K562 (cell line): Measurements from ENCODE around the gene CCDC159. TPM values are rescaled to one million over a fixed set of nuclear protein-coding genes. Genes with fewer than 3 reads are reported as not detected.

ENCODE experiments used
- ATF1 ChIP-seq, 2 experiments: fragments of 450-650 bp in 1 of 2; IDR thresholded peaks; 2 replicates each; pipeline ENCODE4 v1.6.1; 2016; ENCODE audit warnings: missing compliant biosample characterization in 1 of 2, missing genetic modification characterization in 1 of 2
- CEBPB ChIP-seq: fragments of 450-650 bp; IDR thresholded peaks from 2 replicates; pipeline ENCODE4 v1.6.1; 2016; ENCODE audit warnings: missing genetic modification characterization, missing compliant biosample characterization
- CEBPG ChIP-seq, 3 experiments: fragments of 200-800 bp in 1 of 3; sonication (Bioruptor generic) in 1 of 3; sonication (generic) in 1 of 3; formaldehyde crosslinking in 1 of 3; IDR thresholded peaks in 2 of 3; conservative IDR thresholded peaks in 1 of 3; 2 replicates each; pipeline versions ENCODE4 v1.6.1 to v1.8.0; 2016 to 2022; ENCODE audit warnings: missing compliant biosample characterization in 2 of 3, missing genetic modification characterization in 2 of 3, mild to moderate bottlenecking in 1 of 3, missing genetic modification reagents in 1 of 3
- CHD4 ChIP-seq: fragments of 200-600 bp; sonication (generic); IDR thresholded peaks from 3 replicates; pipeline ENCODE4 v1.6.1; 2012; ENCODE audit warnings: low read depth, mild to moderate bottlenecking, mixed read lengths, low read length, inconsistent platforms; ENCODE audit not compliant: insufficient read depth, insufficient replicate concordance, poor library complexity, severe bottlenecking
- EP300 ChIP-seq: IDR thresholded peaks from 2 replicates; pipeline ENCODE4 v1.6.1; 2012; ENCODE audit warnings: low read length, improper control_type of control experiment
- FOSL1 ChIP-seq: fragments of 200-800 bp; sonication (Bioruptor generic); conservative IDR thresholded peaks from 2 replicates; pipeline ENCODE4 v1.6.1; 2016; ENCODE audit warnings: missing genetic modification characterization, missing compliant biosample characterization
- FOXM1 ChIP-seq, 2 experiments: fragments of 450-650 bp in 1 of 2; sonication (generic) in 1 of 2; formaldehyde crosslinking in 1 of 2; IDR thresholded peaks; 2 replicates each; pipeline versions ENCODE4 v1.6.1 to v1.9.0; 2017 to 2022; ENCODE audit warnings: low read depth in 2 of 2, mild to moderate bottlenecking in 2 of 2, missing genetic modification reagents in 1 of 2, moderate library complexity in 1 of 2
- KLF10 ChIP-seq: fragments of 250-450 bp; sonication (Bioruptor Pico); IDR thresholded peaks from 2 replicates; pipeline ENCODE4 v1.6.1; 2021; ENCODE audit warnings: matching md5 sums
- KLF13 ChIP-seq: fragments of 450-650 bp; IDR thresholded peaks from 2 replicates; pipeline ENCODE4 v1.6.1; 2016; ENCODE audit warnings: missing genetic modification characterization, low read depth, mild to moderate bottlenecking, missing compliant biosample characterization, moderate library complexity, borderline replicate concordance
- L3MBTL2 ChIP-seq: fragments of 450-650 bp; IDR thresholded peaks from 2 replicates; pipeline ENCODE4 v1.6.1; 2016; ENCODE audit warnings: mild to moderate bottlenecking, moderate library complexity
- MXD1 ChIP-seq: fragments of 250-450 bp; sonication (Bioruptor Pico); IDR thresholded peaks from 2 replicates; pipeline ENCODE4 v1.8.0; 2021; ENCODE audit warnings: borderline replicate concordance, mild to moderate bottlenecking, moderate library complexity; ENCODE audit not compliant: poor library complexity, severe bottlenecking
- NFE2 ChIP-seq: IDR thresholded peaks from 2 replicates; pipeline ENCODE4 v1.6.1; 2014; ENCODE audit warnings: antibody characterized with exemption, low read depth
- NR2C1 ChIP-seq, 2 experiments: fragments of 450-650 bp; IDR thresholded peaks; 2 replicates each; pipeline ENCODE4 v1.6.1; 2017; ENCODE audit warnings: mild to moderate bottlenecking in 2 of 2, antibody characterized with exemption in 1 of 2, inconsistent platforms in 1 of 2, missing compliant biosample characterization in 1 of 2, missing genetic modification characterization in 1 of 2
- PRDM10 ChIP-seq: fragments of 450-650 bp; IDR thresholded peaks from 2 replicates; pipeline ENCODE4 v1.6.1; 2018; ENCODE audit not compliant: partially characterized antibody
- RAD51 ChIP-seq: fragments of 450-650 bp; IDR thresholded peaks from 2 replicates; pipeline ENCODE4 v1.7.1; 2016; ENCODE audit warnings: low read depth, mild to moderate bottlenecking, borderline replicate concordance
- RCOR1 ChIP-seq, 2 experiments: IDR thresholded peaks; 2 replicates each; pipeline ENCODE4 v1.6.1; 2012; ENCODE audit warnings: low read depth in 2 of 2, low read length in 2 of 2, borderline replicate concordance in 1 of 2, improper control_type of control experiment in 1 of 2
- SMARCE1 ChIP-seq: fragments of 450-650 bp; IDR thresholded peaks from 2 replicates; pipeline ENCODE4 v1.7.1; 2016; ENCODE audit warnings: mild to moderate bottlenecking
- ZBTB26 ChIP-seq: fragments of 450-650 bp; formaldehyde crosslinking; IDR thresholded peaks from 2 replicates; pipeline ENCODE4 v1.4.0; 2022; ENCODE audit warnings: missing genetic modification characterization
- ZNF589 ChIP-seq: fragments of 200-800 bp; sonication (Bioruptor generic); IDR thresholded peaks from 2 replicates; pipeline ENCODE4 v1.6.1; 2016; ENCODE audit warnings: low read depth, missing genetic modification characterization, missing compliant biosample characterization
- ZSCAN29 ChIP-seq: fragments of 450-650 bp; IDR thresholded peaks from 2 replicates; pipeline ENCODE4 v1.6.1; 2017
- polyA plus RNA-seq, 8 experiments: library from polyadenylated mRNA; depleted of rRNA in 4 of 8; stranded (reverse) in 5 of 8; unstranded in 3 of 8; fragments of >200 nt; fragmentation: Nextera tagmentation in 2 of 8; fragmentation: Illumina TruSeq in 1 of 8; extraction: Ambion mirVana in 2 of 8; extraction: Trizol in 1 of 8; gene quantifications; 2 replicates each; pipeline versions ENCODE4 v1.2.1 to v1.2.3, GENCODE V29; 2011 to 2014; ENCODE audit warnings: inconsistent platforms in 1 of 8, missing spikeins in 1 of 8
- total RNA-seq, 7 experiments: library from RNA; depleted of rRNA in 6 of 7; stranded (reverse); fragments of >200 nt in 6 of 7; fragmentation: Illumina TruSeq in 2 of 7; extraction: Trizol in 2 of 7; gene quantifications; 2 replicates each; pipeline versions ENCODE4 v1.2.1 to v1.2.3, GENCODE V29; 2011 to 2021; ENCODE audit warnings: low replicate concordance in 1 of 7

The CCDC159 gene
- total and polyA plus RNA-seq, 9 of the 15 experiments (the other 6 are each of a cell fraction or from before 2014, with no cell fraction given) = 0.68 to 10.1 (median 4.7) TPM

GRCh38 chr19:11324079-11324661 lies 22.1 kb upstream of the CCDC159 start (continued):
- TF ChIP-seq MXD1 = no peak
- 0 out of 2 replicates have a peak, but pooled peaks have one; percentile 19 for TF ChIP-seq FOSL1
- TF ChIP-seq EP300 = peak; percentile 59
- TF ChIP-seq L3MBTL2 = 0 out of 2 replicates have a peak, but pooled peaks have one; percentile 32
- no peak for TF ChIP-seq NR2C1 (IDR thresholded peaks at IDR 0.05)
- 0 out of 2 replicates have a peak, but pooled peaks have one; percentile 21 for TF ChIP-seq NR2C1 (tag; IDR thresholded peaks at IDR 0.05)
- TF ChIP-seq PRDM10 = peak; percentile 65
- TF ChIP-seq CHD4 = no peak
- TF ChIP-seq CEBPB (tag) = peak; percentile 99
- TF ChIP-seq ATF1 (CRISPR knock-in tag; IDR thresholded peaks at IDR 0.05) = no peak
- TF ChIP-seq ATF1 (tag; IDR thresholded peaks at IDR 0.05) = peak; percentile 35; the same call in 1 of the 2 replicates
- TF ChIP-seq RCOR1 (IDR thresholded peaks at IDR 0.05; ENCODE audit: borderline replicate concordance in 1 of 2, low read depth in 2 of 2, low read length in 2 of 2) = peak in 1 of 2 experiments; percentile 54; a peak in 2 of 4 replicates
- TF ChIP-seq NFE2 = peak; percentile 70
- TF ChIP-seq ZNF589 (CRISPR knock-in tag) = 0 out of 2 replicates have a peak, but pooled peaks have one; percentile 46
- TF ChIP-seq CEBPG (CRISPR knock-in tag; IDR thresholded peaks at IDR 0.05) = peak; percentile 89
- peak; percentile 99 for TF ChIP-seq CEBPG (tag; conservative IDR thresholded peaks at IDR 0.05 in 1 of 2, IDR thresholded peaks at IDR 0.05 in 1 of 2)
- no peak for TF ChIP-seq ZSCAN29
- TF ChIP-seq KLF10 (CRISPR knock-in tag) = no peak
- peak; percentile 61; the same call in 1 of the 2 replicates for TF ChIP-seq FOXM1 (IDR thresholded peaks at IDR 0.05; ENCODE audit: low read depth)
- no peak for TF ChIP-seq FOXM1 (CRISPR knock-in tag; IDR thresholded peaks at IDR 0.05; ENCODE audit: low read depth)
- TF ChIP-seq KLF13 (tag) = no peak
- TF ChIP-seq ZBTB26 = no peak
- TF ChIP-seq SMARCE1 = peak; percentile 73; the same call in 1 of the 2 replicates
- no peak for TF ChIP-seq RAD51
